Kidney (tissue), 14 donors: ENCODE measurements around the gene MYADML2. TPM values are rescaled to one million over a fixed set of nuclear protein-coding genes. Genes with fewer than 3 reads are reported as not detected.
A peak's percentile ranks its signal among the peaks of the same experiment; 100 is the strongest.

Source experiments
- DNase-seq, 5 donors: peaks; one replicate each; pipeline ENCODE4 v3.0.0-alpha.2; 2013 to 2020
- FAIRE-seq: peaks from 2 replicates; lab custom pipeline; 2012; peaks lifted over from hg19 to GRCh38; lab: Jason Lieb, UNC
- H3K27ac ChIP-seq, 2 donors: one replicate each; pipeline ENCODE4 v1.7.0; 2013; ENCODE audit warnings: low read depth in 2 of 2, low read length in 2 of 2, inconsistent platforms in 1 of 2
- H3K27me3 ChIP-seq: one replicate; pipeline ENCODE4 v1.7.1; 2013; ENCODE audit warnings: low read length, inconsistent platforms; ENCODE audit not compliant: control insufficient read depth, insufficient read depth
- H3K36me3 ChIP-seq, 3 donors: one replicate each; pipeline versions ENCODE4 v1.7.0 to v1.7.1; 2013; ENCODE audit warnings: low read length in 3 of 3, control low read depth in 1 of 3, inconsistent platforms in 1 of 3; ENCODE audit not compliant: insufficient read depth in 3 of 3, control insufficient read depth in 2 of 3
- H3K4me1 ChIP-seq, 3 donors: one replicate each; pipeline versions ENCODE4 v1.7.0 to v1.7.1; 2013; ENCODE audit warnings: low read length in 3 of 3, inconsistent platforms in 1 of 3, low read depth in 1 of 3; ENCODE audit not compliant: control insufficient read depth in 2 of 3, insufficient read depth in 2 of 3
- H3K4me3 ChIP-seq, 3 donors: one replicate each; pipeline versions ENCODE4 v1.7.0 to v1.8.1; 2013; ENCODE audit warnings: low read length in 3 of 3, control low read depth in 1 of 3, inconsistent platforms in 1 of 3
- H3K9ac ChIP-seq, 3 donors: one replicate each; pipeline versions ENCODE4 v1.7.0 to v1.7.1; 2013; ENCODE audit warnings: low read length in 3 of 3, control low read depth in 1 of 3, inconsistent platforms in 1 of 3
- H3K9me3 ChIP-seq, 3 donors: one replicate each; pipeline versions ENCODE4 v1.7.0 to v1.7.1; 2013; ENCODE audit warnings: low read length in 3 of 3, control low read depth in 1 of 3, inconsistent platforms in 1 of 3; ENCODE audit not compliant: control insufficient read depth in 2 of 3, insufficient read depth in 1 of 3
- intact Hi-C: fragments of 100-400 bp; cut with DNase I; formaldehyde crosslinking; loops from one replicate; pipeline ENCODE4 v1.11.1; 2022
- polyA plus RNA-seq: library from polyadenylated mRNA; stranded (reverse); fragments of 350-450 nt; fragmentation: Illumina TruSeq; extraction: RNeasy Lipid Tissue Mini Kit (QIAGEN cat#74804); gene quantifications from one replicate; pipeline ENCODE4 v1.2.3, GENCODE V29; 2014; ENCODE audit warnings: low read depth, low replicate concordance; ENCODE audit not compliant: insufficient read depth
- total RNA-seq: library from RNA; stranded (reverse); fragmentation: NEBNext Ultra II Directional; extraction: Animal tissue kit (Norgen Biotek cat#: 25700); gene quantifications from one replicate; pipeline ENCODE4 v1.2.1, GENCODE V29; 2021
- TF ChIP-seq, protein P1 (sequence below): IDR thresholded peaks from 3 replicates; pipeline ENCODE4 v1.5.1; 2012; ENCODE audit warnings: mild to moderate bottlenecking, moderate library complexity, borderline replicate concordance; ENCODE audit not compliant: insufficient read depth; ENCODE audit errors: extremely low read depth
- donor health status: control.
- donor health status: control.
- donor health status: control.
- donor health status: control.
- donor health status: control.
- donor health status: DM: yes; HTN: yes; CAD: no.
- donor health status: Normal renal cell carcinoma (clear cell type).

MYADML2 gene
- total and polyA plus RNA-seq, 2 donors from 2014 or later: not detected

DNA sequence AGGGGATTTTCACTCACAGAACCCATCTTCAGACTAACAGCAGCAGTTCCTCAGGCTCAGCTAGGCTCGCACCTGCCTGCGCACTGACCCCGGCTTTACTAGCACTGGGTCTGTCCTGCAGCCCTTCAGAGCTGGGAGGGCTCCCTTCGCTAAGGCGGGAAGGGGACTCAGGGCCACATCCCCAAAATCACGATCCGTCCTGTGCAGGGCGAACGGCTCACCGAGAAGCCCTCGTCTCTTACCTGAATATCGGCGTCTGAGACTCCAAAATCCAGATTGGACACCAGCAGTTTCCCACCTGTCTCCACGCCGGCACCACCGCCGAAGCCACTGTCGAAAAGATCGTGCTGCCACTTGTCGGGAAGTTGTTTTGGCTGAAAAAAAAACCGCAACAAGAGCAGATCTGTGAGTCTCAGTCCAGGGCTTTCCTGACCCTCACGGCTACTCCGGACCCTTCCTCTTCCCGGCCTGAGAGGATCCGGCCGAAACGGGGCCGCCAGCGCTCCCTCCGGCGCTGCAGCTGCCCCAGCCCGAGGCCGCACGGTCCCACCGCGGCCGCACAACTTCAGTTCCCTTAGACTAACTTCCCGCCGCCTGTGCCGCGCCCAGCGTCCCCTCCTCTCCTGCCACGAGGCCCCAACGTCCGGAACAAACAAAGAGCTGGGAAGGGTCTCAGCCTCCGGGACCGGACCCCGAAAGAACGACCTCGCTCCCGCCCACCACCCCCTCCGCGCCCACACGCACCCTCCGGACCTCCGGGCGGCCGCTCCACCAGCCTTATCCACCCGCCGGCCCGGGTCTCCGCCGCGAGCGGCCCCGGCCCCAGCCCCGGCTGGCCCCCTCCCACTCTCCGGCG, 56.4 kb downstream of the MYADML2 start:
- Histone ChIP-seq H3K9ac (peak overlapping the region in 2 of 3 donors; percentile 59 to 77), H3K27me3 (no peaks in the 10 kb centered on the region), H3K36me3 (peaks cover 0 to 26% (median 21%) of the 10 kb centered on the region in 3 donors), H3K4me3 (peak overlapping the region; percentile 24 to 81 (median 66)), H3K9me3 (no peaks in the 10 kb centered on the region), H3K4me1 (peaks cover 0 to 7% (median 5%) of the 10 kb centered on the region in 3 donors), H3K27ac (no peak overlapping the region)
- peak in 2 of 5 donors; percentile 29 to 76 for DNase-seq
- intact Hi-C loops: no loop called here
- TF ChIP-seq, protein P1, sequence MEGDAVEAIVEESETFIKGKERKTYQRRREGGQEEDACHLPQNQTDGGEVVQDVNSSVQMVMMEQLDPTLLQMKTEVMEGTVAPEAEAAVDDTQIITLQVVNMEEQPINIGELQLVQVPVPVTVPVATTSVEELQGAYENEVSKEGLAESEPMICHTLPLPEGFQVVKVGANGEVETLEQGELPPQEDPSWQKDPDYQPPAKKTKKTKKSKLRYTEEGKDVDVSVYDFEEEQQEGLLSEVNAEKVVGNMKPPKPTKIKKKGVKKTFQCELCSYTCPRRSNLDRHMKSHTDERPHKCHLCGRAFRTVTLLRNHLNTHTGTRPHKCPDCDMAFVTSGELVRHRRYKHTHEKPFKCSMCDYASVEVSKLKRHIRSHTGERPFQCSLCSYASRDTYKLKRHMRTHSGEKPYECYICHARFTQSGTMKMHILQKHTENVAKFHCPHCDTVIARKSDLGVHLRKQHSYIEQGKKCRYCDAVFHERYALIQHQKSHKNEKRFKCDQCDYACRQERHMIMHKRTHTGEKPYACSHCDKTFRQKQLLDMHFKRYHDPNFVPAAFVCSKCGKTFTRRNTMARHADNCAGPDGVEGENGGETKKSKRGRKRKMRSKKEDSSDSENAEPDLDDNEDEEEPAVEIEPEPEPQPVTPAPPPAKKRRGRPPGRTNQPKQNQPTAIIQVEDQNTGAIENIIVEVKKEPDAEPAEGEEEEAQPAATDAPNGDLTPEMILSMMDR: no peak
- no peak for FAIRE-seq

Other genes starting within 250 kb of the MYADML2 start
- gene MRPL12, start 243.9 kb downstream of the MYADML2 start, total RNA-seq: 52.4 TPM
- 251 TPM for gene MRPL12, start 243.9 kb downstream of the MYADML2 start, polyA plus RNA-seq
- 19.9 TPM for gene SLC25A10, start 234.9 kb downstream of the MYADML2 start, total RNA-seq
- gene SLC25A10, start 234.9 kb downstream of the MYADML2 start, polyA plus RNA-seq: 94.5 TPM
- gene GCGR, start 143.1 kb downstream of the MYADML2 start, total RNA-seq: 9.3 TPM
- gene GCGR, start 143.1 kb downstream of the MYADML2 start, polyA plus RNA-seq: 37.2 TPM
- gene MCRIP1, start 113.9 kb downstream of the MYADML2 start, total RNA-seq: 88.3 TPM
- gene MCRIP1, start 113.9 kb downstream of the MYADML2 start, polyA plus RNA-seq: 151 TPM
- not detected for gene PPP1R27, start 112.2 kb downstream of the MYADML2 start, total RNA-seq
- gene PPP1R27, start 112.2 kb downstream of the MYADML2 start, polyA plus RNA-seq: not detected
- 482 TPM for gene P4HB, start 86.7 kb downstream of the MYADML2 start, total RNA-seq
- 411 TPM for gene P4HB, start 86.7 kb downstream of the MYADML2 start, polyA plus RNA-seq
- gene ARHGDIA, start 75.9 kb downstream of the MYADML2 start, total RNA-seq: 453 TPM
- 424 TPM for gene ARHGDIA, start 75.9 kb downstream of the MYADML2 start, polyA plus RNA-seq
- 59.3 TPM for gene ALYREF, start 55.6 kb downstream of the MYADML2 start, total RNA-seq
- gene ALYREF, start 55.6 kb downstream of the MYADML2 start, polyA plus RNA-seq: 45.3 TPM
- 88.6 TPM for gene ANAPC11, start 55.5 kb downstream of the MYADML2 start, total RNA-seq
- gene ANAPC11, start 55.5 kb downstream of the MYADML2 start, polyA plus RNA-seq: 220 TPM
- 0.66 TPM for gene NPB, start 45.0 kb downstream of the MYADML2 start, total RNA-seq
- 1.4 TPM for gene NPB, start 45.0 kb downstream of the MYADML2 start, polyA plus RNA-seq
- 28.4 TPM for gene PCYT2, start 35.8 kb downstream of the MYADML2 start, total RNA-seq
- gene PCYT2, start 35.8 kb downstream of the MYADML2 start, polyA plus RNA-seq: 104 TPM
- gene SIRT7, start 29.1 kb downstream of the MYADML2 start, total RNA-seq: 25.2 TPM
- gene SIRT7, start 29.1 kb downstream of the MYADML2 start, polyA plus RNA-seq: 17.4 TPM
- 18.2 TPM for gene MAFG, start 19.5 kb downstream of the MYADML2 start, total RNA-seq
- gene MAFG, start 19.5 kb downstream of the MYADML2 start, polyA plus RNA-seq: 8.3 TPM
- 14.2 TPM for gene PYCR1, start 9.9 kb downstream of the MYADML2 start, total RNA-seq
- 7.9 TPM for gene PYCR1, start 9.9 kb downstream of the MYADML2 start, polyA plus RNA-seq
- gene NOTUM, start 14.0 kb upstream of the MYADML2 start, total RNA-seq: not detected
- not detected for gene NOTUM, start 14.0 kb upstream of the MYADML2 start, polyA plus RNA-seq
- gene ASPSCR1, start 30.4 kb upstream of the MYADML2 start, total RNA-seq: 35.2 TPM
- gene ASPSCR1, start 30.4 kb upstream of the MYADML2 start, polyA plus RNA-seq: 57.5 TPM
- 36.9 TPM for gene CENPX, start 75.6 kb upstream of the MYADML2 start, total RNA-seq
- 93.2 TPM for gene CENPX, start 75.6 kb upstream of the MYADML2 start, polyA plus RNA-seq
- 9.9 TPM for gene LRRC45, start 76.1 kb upstream of the MYADML2 start, total RNA-seq
- 9.9 TPM for gene LRRC45, start 76.1 kb upstream of the MYADML2 start, polyA plus RNA-seq
- 2.6 TPM for gene RAC3, start 84.4 kb upstream of the MYADML2 start, total RNA-seq
- gene RAC3, start 84.4 kb upstream of the MYADML2 start, polyA plus RNA-seq: 13.1 TPM
- 102 TPM for gene DCXR, start 90.5 kb upstream of the MYADML2 start, total RNA-seq
- 551 TPM for gene DCXR, start 90.5 kb upstream of the MYADML2 start, polyA plus RNA-seq
- 29.8 TPM for gene RFNG, start 104.6 kb upstream of the MYADML2 start, total RNA-seq
- 47.3 TPM for gene RFNG, start 104.6 kb upstream of the MYADML2 start, polyA plus RNA-seq
- 99.3 TPM for gene GPS1, start 104.7 kb upstream of the MYADML2 start, total RNA-seq
- 149 TPM for gene GPS1, start 104.7 kb upstream of the MYADML2 start, polyA plus RNA-seq
- 84.8 TPM for gene DUS1L, start 118.6 kb upstream of the MYADML2 start, total RNA-seq
- 102 TPM for gene DUS1L, start 118.6 kb upstream of the MYADML2 start, polyA plus RNA-seq
- 43.3 TPM for gene FASN, start 151.0 kb upstream of the MYADML2 start, total RNA-seq
- gene FASN, start 151.0 kb upstream of the MYADML2 start, polyA plus RNA-seq: 13.6 TPM